Right lobe of liver (tissue), 4 donors: ENCODE data around the gene POLE.

ENCODE experiments used
- POLR2A ChIP-seq: fragments of 450-650 bp; IDR thresholded peaks from one replicate; pipeline ENCODE4 v1.6.1; 2017; ENCODE audit warnings: antibody characterized with exemption, mild to moderate bottlenecking
- TF ChIP-seq, protein P1 (sequence below), 4 donors: fragments of 200-600 bp in 3 of 4; fragments of 450-650 bp in 1 of 4; IDR thresholded peaks; one replicate each; pipeline versions ENCODE4 v1.5.1 to v1.8.0; 2016 to 2022; ENCODE audit warnings: antibody characterized with exemption in 4 of 4, mild to moderate bottlenecking in 2 of 4
- donor health status: DM: no; HTN: no; CAD: no.
- donor health status: DM: no; HTN: no; CAD: no.
- donor health status: DM: no; HTN: yes; CAD: no.

DNA sequence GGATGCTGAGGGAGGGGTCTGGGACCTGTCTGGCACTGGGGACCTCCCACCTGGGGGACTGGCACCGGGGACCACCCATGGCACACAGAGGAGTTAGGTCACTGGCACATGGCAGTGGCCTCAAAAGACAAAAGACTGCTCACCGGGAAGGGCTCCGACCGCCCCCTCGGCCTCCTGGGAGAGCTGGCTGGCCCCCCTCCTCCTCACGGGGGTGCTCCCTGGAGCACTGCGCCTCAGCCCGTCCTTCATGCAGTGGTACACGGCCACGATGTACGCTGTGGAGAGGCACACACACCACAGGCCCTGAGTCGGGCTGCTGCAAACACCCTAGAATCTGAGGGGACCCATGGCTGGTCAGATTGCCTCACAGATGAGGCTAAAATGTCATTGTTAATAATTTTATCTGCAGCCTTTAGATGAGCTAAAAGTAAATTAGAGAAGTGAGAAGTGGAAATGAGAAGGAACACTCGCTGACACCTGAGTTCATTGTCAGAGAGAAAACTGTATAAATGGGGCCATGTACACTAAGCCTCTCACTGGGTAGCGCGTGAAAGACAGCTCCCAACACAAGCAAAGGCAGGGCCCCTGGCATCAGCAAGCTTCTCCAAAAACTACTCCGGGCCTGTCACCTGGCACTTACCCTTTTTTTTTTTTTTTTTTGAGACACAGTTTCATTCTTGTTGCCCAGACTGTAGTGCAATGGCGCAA, 54.5 kb downstream of the POLE start:
- TF ChIP-seq POLR2A = no peak
- TF ChIP-seq, protein P1, sequence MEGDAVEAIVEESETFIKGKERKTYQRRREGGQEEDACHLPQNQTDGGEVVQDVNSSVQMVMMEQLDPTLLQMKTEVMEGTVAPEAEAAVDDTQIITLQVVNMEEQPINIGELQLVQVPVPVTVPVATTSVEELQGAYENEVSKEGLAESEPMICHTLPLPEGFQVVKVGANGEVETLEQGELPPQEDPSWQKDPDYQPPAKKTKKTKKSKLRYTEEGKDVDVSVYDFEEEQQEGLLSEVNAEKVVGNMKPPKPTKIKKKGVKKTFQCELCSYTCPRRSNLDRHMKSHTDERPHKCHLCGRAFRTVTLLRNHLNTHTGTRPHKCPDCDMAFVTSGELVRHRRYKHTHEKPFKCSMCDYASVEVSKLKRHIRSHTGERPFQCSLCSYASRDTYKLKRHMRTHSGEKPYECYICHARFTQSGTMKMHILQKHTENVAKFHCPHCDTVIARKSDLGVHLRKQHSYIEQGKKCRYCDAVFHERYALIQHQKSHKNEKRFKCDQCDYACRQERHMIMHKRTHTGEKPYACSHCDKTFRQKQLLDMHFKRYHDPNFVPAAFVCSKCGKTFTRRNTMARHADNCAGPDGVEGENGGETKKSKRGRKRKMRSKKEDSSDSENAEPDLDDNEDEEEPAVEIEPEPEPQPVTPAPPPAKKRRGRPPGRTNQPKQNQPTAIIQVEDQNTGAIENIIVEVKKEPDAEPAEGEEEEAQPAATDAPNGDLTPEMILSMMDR (IDR thresholded peaks at IDR 0.05) = no peak
